Measurements from ENCODE around the gene CYP3A7.
"Not testable (repeated sequence)": the region's sequence is repeated elsewhere in the genome, so short reads cannot be mapped to it uniquely, and the experiment has no call there.

The CYP3A7 gene

GRCh38 chr7:99679032-99679399, 56.0 kb downstream of the CYP3A7 start:
- DNase-seq (ENCODE audit: insufficient read length, low spot score) (peak; percentile 70), FAIRE-seq (peak; percentile 57)
- TF ChIP-seq POLR2A (IDR thresholded peaks at IDR 0.05; ENCODE audit: low read depth, low read length): no peak

- no peak for FAIRE-seq
- no peak for DNase-seq (ENCODE audit: insufficient read length, low spot score)
- no peak for TF ChIP-seq POLR2A (IDR thresholded peaks at IDR 0.05; ENCODE audit: low read depth, low read length)
Observed at GRCh38 chr7:99677648-99678045, 57.3 kb downstream of the CYP3A7 start.

GRCh38 chr7:99677013-99677647, 57.9 kb downstream of the CYP3A7 start:
- DNase-seq (ENCODE audit: insufficient read length, low spot score): no peak
- no peak for TF ChIP-seq POLR2A (IDR thresholded peaks at IDR 0.05; ENCODE audit: low read depth, low read length)
- FAIRE-seq: no peak

- no peak for TF ChIP-seq POLR2A (IDR thresholded peaks at IDR 0.05; ENCODE audit: low read depth, low read length)
- FAIRE-seq: no peak
- DNase-seq (ENCODE audit: insufficient read length, low spot score): no peak
Observed at GRCh38 chr7:99674995-99675742, 59.8 kb downstream of the CYP3A7 start.

- no peak for DNase-seq (ENCODE audit: insufficient read length, low spot score)
- TF ChIP-seq POLR2A (IDR thresholded peaks at IDR 0.05; ENCODE audit: low read depth, low read length): no peak
- no peak for FAIRE-seq
Observed at GRCh38 chr7:99672573-99672972, 62.4 kb downstream of the CYP3A7 start.

GRCh38 chr7:99669782-99670181, 65.2 kb downstream of the CYP3A7 start:
- DNase-seq (ENCODE audit: insufficient read length, low spot score) (no peak), FAIRE-seq (no peak)
- TF ChIP-seq POLR2A (IDR thresholded peaks at IDR 0.05; ENCODE audit: low read depth, low read length): no peak

- FAIRE-seq (no peak), DNase-seq (ENCODE audit: insufficient read length, low spot score) (no peak)
- no peak for TF ChIP-seq POLR2A (IDR thresholded peaks at IDR 0.05; ENCODE audit: low read depth, low read length)
Observed at GRCh38 chr7:99668541-99668940, 66.5 kb downstream of the CYP3A7 start.

GRCh38 chr7:99667179-99667578, 67.8 kb downstream of the CYP3A7 start:
- FAIRE-seq: no peak
- no peak for TF ChIP-seq POLR2A (IDR thresholded peaks at IDR 0.05; ENCODE audit: low read depth, low read length)

GRCh38 chr7:99666013-99666395, 69.0 kb downstream of the CYP3A7 start:
- no peak for DNase-seq (ENCODE audit: insufficient read length, low spot score)
- no peak for TF ChIP-seq POLR2A (IDR thresholded peaks at IDR 0.05; ENCODE audit: low read depth, low read length)
- FAIRE-seq: no peak

More at GRCh38 chr7:99667179-99667578, 67.8 kb downstream of the CYP3A7 start:
- DNase-seq (ENCODE audit: insufficient read length, low spot score): no peak

GRCh38 chr7:99665312-99666012, 69.5 kb downstream of the CYP3A7 start:
- DNase-seq (ENCODE audit: insufficient read length, low spot score): no peak
- FAIRE-seq: no peak
- no peak for TF ChIP-seq POLR2A (IDR thresholded peaks at IDR 0.05; ENCODE audit: low read depth, low read length)

GRCh38 chr7:99657879-99658278, 77.1 kb downstream of the CYP3A7 start:
- not testable (repeated sequence) for DNase-seq (ENCODE audit: insufficient read length, low spot score); FAIRE-seq
